Measurements from ENCODE around the gene KIAA0513.

The KIAA0513 gene

GRCh38 chr16:85086347-85087291 is 59.0 kb downstream of the KIAA0513 start:
- peaks cover 20% of the 10 kb centered on the region for H3K4me1 ChIP-seq (ENCODE audit: insufficient read depth, low read length)

DNA sequence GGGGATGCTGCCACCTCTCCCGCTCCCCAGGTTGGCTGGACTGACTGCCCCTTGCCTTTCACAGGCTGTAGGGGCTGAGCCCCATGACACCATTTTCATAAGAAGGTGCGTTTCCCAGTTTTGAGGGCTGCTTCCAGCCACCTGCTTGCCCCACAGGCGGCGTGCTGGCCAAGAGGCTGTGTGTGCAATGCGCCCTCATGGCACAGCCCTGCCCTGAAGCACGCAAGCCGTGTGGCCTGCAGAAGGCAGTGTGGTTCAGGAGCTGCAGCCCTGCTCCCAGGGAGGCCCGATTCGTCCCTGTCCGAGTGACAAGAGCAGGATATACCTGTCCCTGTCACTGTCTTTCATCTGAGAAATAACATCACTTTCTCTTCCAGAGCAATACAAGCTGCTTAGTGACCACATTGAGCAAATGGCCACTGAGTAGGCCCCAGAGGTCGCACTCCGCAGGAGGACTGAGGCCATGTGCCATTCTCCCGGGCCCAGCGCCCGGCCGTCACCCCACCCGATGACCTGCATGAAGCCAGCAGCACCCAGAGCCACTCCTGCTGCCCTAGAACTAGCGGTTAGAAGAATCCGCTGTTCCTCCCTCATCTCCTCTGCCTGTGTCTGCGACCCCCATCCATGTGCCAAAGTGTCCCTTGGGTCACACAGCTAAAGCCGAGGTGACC is 60.4 kb downstream of the KIAA0513 start:
- Histone ChIP-seq H3K9ac (ENCODE audit: low read depth, low read length) (no peak overlapping the region), H3K36me3 (ENCODE audit: insufficient read depth, low read length) (no peaks in the 10 kb centered on the region), H3K9me3 (ENCODE audit: insufficient read depth, low read depth, low read length) (no peaks in the 10 kb centered on the region), H3K27ac (ENCODE audit: low read depth, low read length) (no peak overlapping the region), H3K27me3 (ENCODE audit: insufficient read depth, low read length) (peaks cover 23% of the 10 kb centered on the region), H3K4me1 (ENCODE audit: insufficient read depth, low read length) (peaks cover 5% of the 10 kb centered on the region), H3K4me3 (ENCODE audit: low read length) (no peak overlapping the region)
- WGBS: 95% methylated on average over 21 of the region's 21 CpGs

More at GRCh38 chr16:85086347-85087291, 59.0 kb downstream of the KIAA0513 start:
- 80% methylated on average over 37 of the region's 37 CpGs for WGBS
- H3K4me3 ChIP-seq (ENCODE audit: low read length): no peak overlapping the region
- H3K36me3 ChIP-seq (ENCODE audit: insufficient read depth, low read length): no peaks in the 10 kb centered on the region
- H3K9ac ChIP-seq (ENCODE audit: low read depth, low read length): no peak overlapping the region
- H3K27me3 ChIP-seq (ENCODE audit: insufficient read depth, low read length): peaks cover 37% of the 10 kb centered on the region
- no peaks in the 10 kb centered on the region for H3K9me3 ChIP-seq (ENCODE audit: insufficient read depth, low read depth, low read length)
- no peak overlapping the region for H3K27ac ChIP-seq (ENCODE audit: low read depth, low read length)

- peaks cover 20% of the 10 kb centered on the region for H3K27me3 ChIP-seq (ENCODE audit: insufficient read depth, low read length)
- H3K4me3 ChIP-seq (ENCODE audit: low read length): no peak overlapping the region
- H3K4me1 ChIP-seq (ENCODE audit: insufficient read depth, low read length): peaks cover 2% of the 10 kb centered on the region
- no peaks in the 10 kb centered on the region for H3K9me3 ChIP-seq (ENCODE audit: insufficient read depth, low read depth, low read length)
- H3K36me3 ChIP-seq (ENCODE audit: insufficient read depth, low read length): no peaks in the 10 kb centered on the region
- no peak overlapping the region for H3K27ac ChIP-seq (ENCODE audit: low read depth, low read length)
- WGBS: 91% methylated on average over 31 of the region's 31 CpGs
- H3K9ac ChIP-seq (ENCODE audit: low read depth, low read length): no peak overlapping the region
Observed at GRCh38 chr16:85088570-85089199, 61.1 kb downstream of the KIAA0513 start.

- Histone ChIP-seq H3K36me3 (ENCODE audit: insufficient read depth, low read length) (no peaks in the 10 kb centered on the region), H3K9me3 (ENCODE audit: insufficient read depth, low read depth, low read length) (no peaks in the 10 kb centered on the region), H3K9ac (ENCODE audit: low read depth, low read length) (no peak overlapping the region), H3K27ac (ENCODE audit: low read depth, low read length) (no peak overlapping the region), H3K4me1 (ENCODE audit: insufficient read depth, low read length) (no peaks in the 10 kb centered on the region), H3K4me3 (ENCODE audit: low read length) (no peak overlapping the region), H3K27me3 (ENCODE audit: insufficient read depth, low read length) (peaks cover 18% of the 10 kb centered on the region)
- WGBS: 94% methylated on average over 16 of the region's 16 CpGs
Observed at GRCh38 chr16:85089525-85089924, 61.9 kb downstream of the KIAA0513 start.

DNA sequence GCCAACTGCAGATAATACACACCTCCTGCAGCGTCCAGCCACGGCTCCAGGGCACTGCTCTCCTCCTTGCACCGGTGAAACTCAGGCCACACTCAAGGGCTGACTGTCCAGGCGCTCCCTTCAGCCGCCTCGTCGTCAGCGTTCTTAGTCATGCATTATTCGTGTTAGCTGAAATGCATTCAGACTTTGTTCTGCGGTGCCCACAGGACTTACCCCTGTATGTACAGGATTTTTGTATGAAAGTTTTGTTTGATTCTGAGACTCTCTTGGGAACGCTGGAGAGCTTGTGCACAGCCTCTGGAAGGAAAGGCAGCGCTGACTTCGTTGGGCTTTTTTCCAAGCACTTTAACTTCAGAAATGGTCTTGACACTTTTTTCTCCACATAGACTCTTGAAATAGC is 62.6 kb downstream of the KIAA0513 start:
- Histone ChIP-seq H3K4me3 (ENCODE audit: low read length) (no peak overlapping the region), H3K27me3 (ENCODE audit: insufficient read depth, low read length) (peaks cover 12% of the 10 kb centered on the region), H3K9me3 (ENCODE audit: insufficient read depth, low read depth, low read length) (no peaks in the 10 kb centered on the region), H3K27ac (ENCODE audit: low read depth, low read length) (no peak overlapping the region), H3K4me1 (ENCODE audit: insufficient read depth, low read length) (no peaks in the 10 kb centered on the region), H3K36me3 (ENCODE audit: insufficient read depth, low read length) (no peaks in the 10 kb centered on the region), H3K9ac (ENCODE audit: low read depth, low read length) (no peak overlapping the region)
- WGBS: 93% methylated on average over 13 of the region's 13 CpGs

DNA sequence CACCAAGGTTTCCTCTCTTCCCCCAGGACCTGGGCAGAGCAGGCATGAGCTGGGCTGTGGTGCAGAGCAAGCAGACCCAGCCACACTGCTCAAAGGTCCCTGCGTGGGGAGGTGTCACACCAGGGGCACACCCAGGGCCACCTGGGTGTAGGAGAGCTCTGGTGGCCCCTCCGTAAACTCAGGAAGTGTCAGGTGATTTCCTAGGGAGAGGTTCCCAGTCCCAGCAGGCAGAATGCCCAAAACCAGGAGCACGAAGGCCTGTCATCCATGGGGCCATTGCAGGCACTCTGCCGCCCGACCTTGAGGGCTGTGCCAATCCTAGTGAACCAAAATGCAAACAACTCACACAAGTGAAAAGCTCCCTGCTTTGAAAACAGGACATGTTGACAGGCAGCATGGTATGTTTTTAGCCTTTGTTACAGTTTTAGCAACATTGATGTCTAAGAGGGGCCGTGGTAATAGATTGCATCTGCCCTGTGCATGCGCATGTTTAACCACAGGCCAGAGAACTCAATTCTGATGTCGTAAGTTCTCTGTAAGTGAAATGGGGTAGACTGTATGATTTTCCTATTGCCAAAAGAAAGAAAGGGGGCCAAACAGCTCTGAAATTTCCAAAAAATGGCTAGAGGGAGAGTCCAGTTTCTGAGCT is 63.4 kb downstream of the KIAA0513 start:
- Histone ChIP-seq H3K27me3 (ENCODE audit: insufficient read depth, low read length) (peaks cover 4% of the 10 kb centered on the region; the same call in 1 of the 2 replicates), H3K9ac (ENCODE audit: low read depth, low read length) (no peak overlapping the region), H3K4me3 (ENCODE audit: low read length) (no peak overlapping the region), H3K9me3 (ENCODE audit: insufficient read depth, low read depth, low read length) (no peaks in the 10 kb centered on the region), H3K4me1 (ENCODE audit: insufficient read depth, low read length) (no peaks in the 10 kb centered on the region), H3K27ac (ENCODE audit: low read depth, low read length) (no peak overlapping the region), H3K36me3 (ENCODE audit: insufficient read depth, low read length) (no peaks in the 10 kb centered on the region)
- WGBS: 86% methylated on average over 8 of the region's 8 CpGs

- H3K4me3 ChIP-seq (ENCODE audit: low read length): no peak overlapping the region
- WGBS: 88% methylated on average over 6 of the region's 7 CpGs
- H3K27ac ChIP-seq (ENCODE audit: low read depth, low read length): no peak overlapping the region
- H3K9ac ChIP-seq (ENCODE audit: low read depth, low read length): no peak overlapping the region
- H3K36me3 ChIP-seq (ENCODE audit: insufficient read depth, low read length): no peaks in the 10 kb centered on the region
- no peaks in the 10 kb centered on the region; the same call in 1 of the 2 replicates for H3K27me3 ChIP-seq (ENCODE audit: insufficient read depth, low read length)
- no peaks in the 10 kb centered on the region for H3K9me3 ChIP-seq (ENCODE audit: insufficient read depth, low read depth, low read length)
- H3K4me1 ChIP-seq (ENCODE audit: insufficient read depth, low read length): no peaks in the 10 kb centered on the region
Observed at GRCh38 chr16:85091522-85091910, 63.9 kb downstream of the KIAA0513 start.

DNA sequence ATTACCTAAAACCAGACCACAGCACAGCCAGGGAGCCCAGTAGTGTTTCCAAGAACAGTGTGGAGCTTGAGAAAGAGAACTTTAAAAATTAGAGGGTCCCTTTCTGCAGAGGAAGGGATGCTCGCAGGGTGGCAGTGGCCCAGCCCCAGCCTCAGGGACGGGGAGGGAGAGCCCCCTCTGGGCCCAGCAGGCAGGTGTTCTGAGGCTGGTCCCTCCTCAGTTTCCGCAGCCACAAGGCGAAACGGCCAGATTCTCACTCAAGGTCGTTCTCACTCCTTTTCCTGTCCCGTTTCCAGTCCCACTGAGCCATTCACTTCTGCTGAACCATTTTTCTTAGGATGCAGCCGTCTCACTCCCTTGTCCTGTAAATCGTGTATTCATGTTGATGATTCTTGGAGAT is 64.7 kb downstream of the KIAA0513 start:
- H3K9ac ChIP-seq (ENCODE audit: low read depth, low read length): no peak overlapping the region
- no peaks in the 10 kb centered on the region for H3K36me3 ChIP-seq (ENCODE audit: insufficient read depth, low read length)
- no peaks in the 10 kb centered on the region for H3K9me3 ChIP-seq (ENCODE audit: insufficient read depth, low read depth, low read length)
- WGBS: 83% methylated on average over 9 of the region's 9 CpGs
- no peaks in the 10 kb centered on the region for H3K27me3 ChIP-seq (ENCODE audit: insufficient read depth, low read length)
- no peak overlapping the region for H3K4me3 ChIP-seq (ENCODE audit: low read length)
- no peaks in the 10 kb centered on the region for H3K4me1 ChIP-seq (ENCODE audit: insufficient read depth, low read length)
- no peak overlapping the region for H3K27ac ChIP-seq (ENCODE audit: low read depth, low read length)

- Histone ChIP-seq H3K9ac (ENCODE audit: low read depth, low read length) (no peak overlapping the region), H3K9me3 (ENCODE audit: insufficient read depth, low read depth, low read length) (no peaks in the 10 kb centered on the region), H3K27me3 (ENCODE audit: insufficient read depth, low read length) (no peaks in the 10 kb centered on the region), H3K4me3 (ENCODE audit: low read length) (no peak overlapping the region), H3K27ac (ENCODE audit: low read depth, low read length) (no peak overlapping the region), H3K4me1 (ENCODE audit: insufficient read depth, low read length) (no peaks in the 10 kb centered on the region), H3K36me3 (ENCODE audit: insufficient read depth, low read length) (no peaks in the 10 kb centered on the region)
- WGBS: 91% methylated on average over 17 of the region's 18 CpGs
Observed at GRCh38 chr16:85092851-85093250, 65.3 kb downstream of the KIAA0513 start.

- WGBS: 92% methylated on average over 13 of the region's 13 CpGs
- Histone ChIP-seq H3K4me1 (ENCODE audit: insufficient read depth, low read length) (no peaks in the 10 kb centered on the region), H3K9ac (ENCODE audit: low read depth, low read length) (no peak overlapping the region), H3K36me3 (ENCODE audit: insufficient read depth, low read length) (no peaks in the 10 kb centered on the region), H3K9me3 (ENCODE audit: insufficient read depth, low read depth, low read length) (no peaks in the 10 kb centered on the region), H3K4me3 (ENCODE audit: low read length) (no peak overlapping the region), H3K27ac (ENCODE audit: low read depth, low read length) (no peak overlapping the region), H3K27me3 (ENCODE audit: insufficient read depth, low read length) (no peaks in the 10 kb centered on the region)
Observed at GRCh38 chr16:85093705-85094104, 66.1 kb downstream of the KIAA0513 start.
